SK-N-SH treated with all-trans-retinoic acid at 6 μM for 48 hours (cell line): ENCODE measurements around the gene ZBED4.

Experiments
- BACH2 ChIP-seq: fragments of 250-450 bp; sonication (Bioruptor Pico); IDR thresholded peaks from 2 replicates; pipeline ENCODE4 v1.9.0; 2021; ENCODE audit warnings: mild to moderate bottlenecking, borderline replicate concordance
- PATZ1 ChIP-seq: fragments of 250-450 bp; sonication (Bioruptor Pico); IDR thresholded peaks from 2 replicates; pipeline ENCODE4 v1.8.0; 2020; ENCODE audit warnings: mild to moderate bottlenecking, moderate library complexity, borderline replicate concordance
- TOX ChIP-seq: fragments of 250-450 bp; sonication (Bioruptor Pico); IDR thresholded peaks from 2 replicates; pipeline ENCODE4 v1.8.0; 2021; ENCODE audit warnings: mild to moderate bottlenecking, moderate library complexity, borderline replicate concordance
- ZC3H10 ChIP-seq: fragments of 250-450 bp; sonication (Bioruptor Pico); IDR thresholded peaks from 2 replicates; pipeline ENCODE4 v1.5.1; 2021; ENCODE audit warnings: mild to moderate bottlenecking, moderate library complexity
- ZNF70 ChIP-seq: fragments of 450-650 bp; formaldehyde crosslinking; IDR thresholded peaks from 2 replicates; pipeline ENCODE4 v1.5.0; 2020; ENCODE audit warnings: mild to moderate bottlenecking, moderate library complexity

- no peak for TF ChIP-seq PATZ1 (CRISPR knock-in tag)
- no peak for TF ChIP-seq TOX (CRISPR knock-in tag)
- TF ChIP-seq ZNF70 (CRISPR knock-in tag) = no peak
- no peak for TF ChIP-seq BACH2 (CRISPR knock-in tag)
- no peak for TF ChIP-seq ZC3H10
These were observed 62.0 kb downstream of the ZBED4 start for GRCh38 chr22:49915610-49916009.
